Stomach (tissue), 9 donors: ENCODE data around the gene TRAPPC10. TPM values are rescaled to one million over a fixed set of nuclear protein-coding genes. Genes with fewer than 3 reads are reported as not detected.

Source experiments
- DNase-seq, 2 donors: peaks; one replicate each; pipeline versions ENCODE4 v3.0.0 to v3.0.0-alpha.2; 2013 to 2019
- H3K27ac ChIP-seq, 5 donors: fragments of 200-600 bp in 4 of 5; sonication (generic) in 4 of 5; one replicate each; pipeline ENCODE4 v1.5.1; 2013 to 2019; ENCODE audit warnings: mild to moderate bottlenecking in 1 of 5, moderate library complexity in 1 of 5
- H3K27me3 ChIP-seq, 3 donors: fragments of 200-600 bp; sonication (generic); one replicate each; pipeline ENCODE4 v1.5.1; 2017 to 2019; ENCODE audit warnings: mixed run types in 1 of 3
- H3K36me3 ChIP-seq, 4 donors: fragments of 200-600 bp; sonication (generic); 1 replicate in 3 of 4; 2 replicates in 1 of 4; pipeline ENCODE4 v1.5.1; 2016 to 2019
- H3K4me1 ChIP-seq, 4 donors: fragments of 200-600 bp; sonication (generic); one replicate each; pipeline ENCODE4 v1.5.1; 2016 to 2019
- H3K4me3 ChIP-seq, 4 donors: fragments of 200-600 bp; sonication (generic) in 3 of 4; one replicate each; pipeline ENCODE4 v1.5.1; 2016 to 2019; ENCODE audit warnings: mild to moderate bottlenecking in 1 of 4
- H3K9me3 ChIP-seq, 4 donors: fragments of 200-600 bp; sonication (generic); one replicate each; pipeline ENCODE4 v1.5.1; 2016 to 2019
- EP300 ChIP-seq: sonication (generic); formaldehyde crosslinking; IDR thresholded peaks from one replicate; pipeline ENCODE4 v1.6.1; 2017; ENCODE audit warnings: antibody characterized with exemption
- POLR2A ChIP-seq, 4 donors: fragments of 450-650 bp; IDR thresholded peaks; one replicate each; pipeline ENCODE4 v1.6.1; 2016; ENCODE audit warnings: antibody characterized with exemption in 4 of 4, control low read depth in 2 of 4, mild to moderate bottlenecking in 1 of 4, moderate library complexity in 1 of 4
- POLR2AphosphoS5 ChIP-seq, 3 donors: sonication (generic); formaldehyde crosslinking; IDR thresholded peaks; one replicate each; pipeline ENCODE4 v1.6.1; 2016; ENCODE audit warnings: antibody characterized with exemption in 3 of 3
- WGBS, 5 donors: extraction: QIAGEN DNeasy Blood & Tissue Kit in 3 of 5; methylation state at CpG; one replicate each; pipeline versions ENCODE4 v1.1.5 to v1.1.7; 2013 to 2018; 5-methylcytosine and 5-hydroxymethylcytosine counted together
- intact Hi-C: fragments of 100-400 bp; cut with DNase I; formaldehyde crosslinking; loops from one replicate; pipeline ENCODE4 v1.15.1; 2023; ENCODE audit warnings: low total_unique reads
- polyA plus RNA-seq, 3 donors: library from polyadenylated mRNA; stranded (reverse); fragments of 200-250 nt; gene quantifications; one replicate each; pipeline ENCODE4 v1.2.3, GENCODE V29; 2013
- total RNA-seq, 5 donors: library from RNA; depleted of rRNA; stranded (reverse); fragments of >200 nt; gene quantifications; one replicate each; pipeline versions ENCODE4 v1.1.0 to v1.2.3, GENCODE V29; 2014 to 2016
- TF ChIP-seq, protein P1 (sequence below), 7 experiments: fragments of 450-650 bp in 4 of 7; fragments of 200-600 bp in 3 of 7; sonication (generic) in 3 of 7; IDR thresholded peaks; one replicate each; pipeline ENCODE4 v1.5.1; 2016 to 2019; ENCODE audit warnings: antibody characterized with exemption in 7 of 7, control low read depth in 2 of 7, mild to moderate bottlenecking in 1 of 7
- donor health status: healthy with polysubstance abuse.
- donor health status: Bipolar disorder and iron deficiency.
- donor health status: healthy.

The TRAPPC10 gene
- total and polyA plus RNA-seq, 8 donors, result 3.7 to 88.1 (median 23.7) TPM

DNA sequence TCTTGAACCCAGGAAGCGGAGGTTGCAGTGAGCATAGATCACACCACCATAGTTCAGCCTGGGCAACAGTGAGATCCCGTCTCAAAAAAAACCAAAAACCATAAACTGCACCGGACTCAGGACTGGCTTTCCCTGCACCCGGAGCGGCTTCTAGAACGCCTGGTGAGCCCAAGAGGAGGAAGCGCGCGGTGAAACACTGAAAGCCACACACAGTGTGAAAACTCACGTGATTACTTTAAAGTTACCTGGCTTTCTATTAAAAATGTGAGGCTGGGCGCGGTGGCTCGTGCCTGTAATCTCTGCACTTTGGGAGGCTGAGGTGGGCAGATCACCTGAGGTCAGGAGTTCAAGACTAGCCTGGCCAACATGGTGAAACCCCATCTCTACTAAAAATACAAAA lies 7.0 kb upstream of the TRAPPC10 start:
- no peak for TF ChIP-seq EP300
- TF ChIP-seq POLR2AphosphoS5 (IDR thresholded peaks at IDR 0.05), result no peak
- TF ChIP-seq, protein P1, sequence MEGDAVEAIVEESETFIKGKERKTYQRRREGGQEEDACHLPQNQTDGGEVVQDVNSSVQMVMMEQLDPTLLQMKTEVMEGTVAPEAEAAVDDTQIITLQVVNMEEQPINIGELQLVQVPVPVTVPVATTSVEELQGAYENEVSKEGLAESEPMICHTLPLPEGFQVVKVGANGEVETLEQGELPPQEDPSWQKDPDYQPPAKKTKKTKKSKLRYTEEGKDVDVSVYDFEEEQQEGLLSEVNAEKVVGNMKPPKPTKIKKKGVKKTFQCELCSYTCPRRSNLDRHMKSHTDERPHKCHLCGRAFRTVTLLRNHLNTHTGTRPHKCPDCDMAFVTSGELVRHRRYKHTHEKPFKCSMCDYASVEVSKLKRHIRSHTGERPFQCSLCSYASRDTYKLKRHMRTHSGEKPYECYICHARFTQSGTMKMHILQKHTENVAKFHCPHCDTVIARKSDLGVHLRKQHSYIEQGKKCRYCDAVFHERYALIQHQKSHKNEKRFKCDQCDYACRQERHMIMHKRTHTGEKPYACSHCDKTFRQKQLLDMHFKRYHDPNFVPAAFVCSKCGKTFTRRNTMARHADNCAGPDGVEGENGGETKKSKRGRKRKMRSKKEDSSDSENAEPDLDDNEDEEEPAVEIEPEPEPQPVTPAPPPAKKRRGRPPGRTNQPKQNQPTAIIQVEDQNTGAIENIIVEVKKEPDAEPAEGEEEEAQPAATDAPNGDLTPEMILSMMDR (IDR thresholded peaks at IDR 0.05), result no peak
- no peak for TF ChIP-seq POLR2A (IDR thresholded peaks at IDR 0.05)
- H3K9me3 ChIP-seq, result no peaks in the 10 kb centered on the region
- H3K36me3 ChIP-seq, result no peaks in the 10 kb centered on the region
- 85 to 91% (median 89%) methylated on average over 13 of the region's 13 CpGs for WGBS, 5 donors
- no peak overlapping the region for H3K4me3 ChIP-seq
- no peaks in the 10 kb centered on the region for H3K27me3 ChIP-seq
- DNase-seq, result no peak
- H3K27ac ChIP-seq, result peak overlapping the region in 1 of 5 donors; percentile 52
- intact Hi-C loops, result no loop called here
- peaks cover 0 to 5% (median 0%) of the 10 kb centered on the region in 4 donors for H3K4me1 ChIP-seq

DNA sequence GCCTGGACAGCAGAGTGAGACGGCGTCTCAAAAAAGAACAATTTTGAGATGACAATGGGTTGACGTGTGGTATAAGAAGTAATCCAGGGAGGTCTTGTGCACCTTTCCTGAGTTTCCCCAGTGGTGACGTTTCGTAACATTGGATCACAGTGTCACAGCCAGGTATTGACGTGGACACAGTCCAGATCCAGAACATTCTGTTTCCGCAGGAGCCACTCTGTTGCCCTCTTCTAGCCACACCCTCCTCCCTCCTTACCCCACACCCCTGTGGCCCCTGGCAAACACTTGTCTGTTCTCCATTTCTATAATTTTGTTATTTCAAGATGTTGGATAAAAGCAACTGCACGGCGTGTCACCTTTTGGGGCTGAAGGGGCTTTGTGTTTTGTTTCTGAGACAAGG lies 6.5 kb upstream of the TRAPPC10 start:
- H3K27ac ChIP-seq, result peak overlapping the region in 4 of 5 donors; percentile 34 to 56 (median 51)
- no peak for TF ChIP-seq POLR2A (IDR thresholded peaks at IDR 0.05)
- TF ChIP-seq, protein P1 (IDR thresholded peaks at IDR 0.05), result no peak
- no peak for TF ChIP-seq EP300
- TF ChIP-seq POLR2AphosphoS5 (IDR thresholded peaks at IDR 0.05), result no peak
- peaks cover 0 to 5% (median 0%) of the 10 kb centered on the region in 4 donors for H3K4me1 ChIP-seq

DNA sequence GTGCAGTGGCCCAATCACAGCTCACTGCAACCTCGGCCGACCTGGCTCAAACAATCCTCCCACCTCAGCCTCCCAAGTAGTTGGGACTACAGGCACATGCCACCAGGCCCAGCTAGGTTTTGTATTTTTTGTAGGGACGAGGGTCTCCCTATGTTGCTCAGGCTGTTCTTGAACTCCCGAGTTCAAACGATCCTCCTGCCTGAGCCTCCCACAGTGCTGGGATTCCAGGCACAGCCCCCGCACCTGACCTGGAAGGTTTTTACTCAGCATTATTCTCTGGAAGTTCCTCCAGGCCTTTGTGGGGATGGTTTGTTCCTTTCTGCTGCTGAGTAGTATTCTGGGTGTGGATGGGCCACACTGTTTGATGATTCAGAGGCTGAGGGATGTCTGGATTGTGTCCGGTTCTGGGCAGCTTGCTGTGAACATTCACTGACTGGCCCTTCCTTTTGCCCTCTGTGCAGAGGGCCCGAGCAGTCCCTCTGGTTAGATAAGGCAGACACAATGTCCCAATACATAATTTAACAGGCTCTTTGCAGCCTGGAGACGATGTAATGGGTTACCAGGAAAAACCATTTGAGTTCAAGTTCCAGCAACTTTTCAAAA lies 6.0 kb upstream of the TRAPPC10 start:
- WGBS, 5 donors, result 70 to 80% (median 76%) methylated on average over 9 of the region's 9 CpGs
- H3K9me3 ChIP-seq, result no peaks in the 10 kb centered on the region
- DNase-seq, result peak in 1 of 2 donors; percentile 42
- H3K4me1 ChIP-seq, result peaks cover 0 to 9% (median 3%) of the 10 kb centered on the region in 4 donors
- no peaks in the 10 kb centered on the region for H3K36me3 ChIP-seq
- H3K27ac ChIP-seq, result peak overlapping the region in 4 of 5 donors; percentile 34 to 56 (median 51)
- intact Hi-C loops, result no loop called here
- no peaks in the 10 kb centered on the region for H3K27me3 ChIP-seq
- H3K4me3 ChIP-seq, result no peak overlapping the region
- TF ChIP-seq POLR2A (IDR thresholded peaks at IDR 0.05) (no peak), POLR2AphosphoS5 (IDR thresholded peaks at IDR 0.05) (peak in 1 of 3 donors; percentile 42), EP300 (no peak)
- TF ChIP-seq, protein P1 (IDR thresholded peaks at IDR 0.05), result no peak

More for the DNA sequence above, 6.5 kb upstream of the TRAPPC10 start:
- intact Hi-C loops, result no loop called here
- H3K36me3 ChIP-seq, result no peaks in the 10 kb centered on the region
- H3K4me3 ChIP-seq, result no peak overlapping the region
- no peaks in the 10 kb centered on the region for H3K9me3 ChIP-seq
- DNase-seq, result no peak
- H3K27me3 ChIP-seq, result no peaks in the 10 kb centered on the region
- 81 to 88% (median 84%) methylated on average over 9 of the region's 9 CpGs for WGBS, 5 donors

DNA sequence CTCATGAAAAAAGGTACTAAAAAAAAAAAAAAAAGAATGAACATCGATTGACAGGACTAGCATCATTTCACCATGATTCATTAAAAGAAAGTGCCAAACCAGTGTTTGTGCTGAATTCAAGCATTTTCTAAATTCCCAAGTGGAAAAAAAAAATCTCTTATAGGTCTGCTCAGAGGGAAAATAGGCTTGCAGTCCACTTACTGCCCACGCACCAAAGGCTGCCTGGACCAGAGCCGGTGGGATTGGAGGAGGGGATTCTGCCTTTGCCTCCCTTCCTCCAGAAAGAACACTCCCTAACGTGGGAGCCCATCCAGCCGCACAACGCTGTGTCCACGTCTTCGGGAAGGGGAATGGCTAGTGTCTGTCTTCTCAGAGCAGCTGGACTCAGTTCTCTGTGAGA lies 5.5 kb upstream of the TRAPPC10 start:
- WGBS, 5 donors, result 71 to 82% (median 79%) methylated on average over 8 of the region's 8 CpGs
- DNase-seq, result peak in 1 of 2 donors; percentile 73
- no peaks in the 10 kb centered on the region for H3K9me3 ChIP-seq
- H3K4me1 ChIP-seq, result peaks cover 0 to 14% (median 7%) of the 10 kb centered on the region in 4 donors
- no peaks in the 10 kb centered on the region for H3K27me3 ChIP-seq
- no peak overlapping the region for H3K4me3 ChIP-seq
- peak overlapping the region in 3 of 5 donors; percentile 28 to 54 (median 50) for H3K27ac ChIP-seq
- intact Hi-C loops, result no loop called here
- no peak for TF ChIP-seq EP300
- no peak for TF ChIP-seq POLR2AphosphoS5 (IDR thresholded peaks at IDR 0.05)
- TF ChIP-seq, protein P1 (IDR thresholded peaks at IDR 0.05), result no peak
- no peak for TF ChIP-seq POLR2A (IDR thresholded peaks at IDR 0.05)
- no peaks in the 10 kb centered on the region for H3K36me3 ChIP-seq
